DOHH2 (cell line): ENCODE measurements around the gene ITPR2.

ENCODE experiments used
- H3F3A ChIP-seq: fragments of 200-600 bp; sonication (generic), shearing (Covaris generic); 2 replicates; pipeline ENCODE4 v1.6.0; 2016; ENCODE audit warnings: antibody characterized with exemption, mild to moderate bottlenecking; ENCODE audit not compliant: control insufficient read depth, insufficient read depth
- H3K27ac ChIP-seq: fragments of 200-600 bp; sonication (generic); 2 replicates; pipeline ENCODE4 v1.5.1; 2014; ENCODE audit warnings: low read depth, mild to moderate bottlenecking, low read length, moderate library complexity
- H3K27me3 ChIP-seq: fragments of 200-600 bp; sonication (generic); 2 replicates; pipeline ENCODE4 v1.6.1; 2014; ENCODE audit warnings: mild to moderate bottlenecking, low read length, mixed read lengths; ENCODE audit not compliant: control insufficient read depth
- H3K36me3 ChIP-seq: fragments of 200-600 bp; sonication (generic); 2 replicates; pipeline ENCODE4 v1.6.1; 2014; ENCODE audit warnings: mild to moderate bottlenecking, low read length, moderate library complexity, mixed read lengths; ENCODE audit not compliant: control insufficient read depth
- H3K4me1 ChIP-seq: fragments of 200-600 bp; sonication (generic); 2 replicates; pipeline ENCODE4 v1.6.1; 2014; ENCODE audit warnings: mild to moderate bottlenecking, low read length, mixed read lengths; ENCODE audit not compliant: control insufficient read depth
- H3K4me2 ChIP-seq: fragments of 200-600 bp; sonication (generic); 2 replicates; pipeline ENCODE4 v1.6.0; 2014; ENCODE audit warnings: mild to moderate bottlenecking, low read length, moderate library complexity
- H3K4me3 ChIP-seq: fragments of 200-600 bp; sonication (generic); 2 replicates; pipeline ENCODE4 v1.5.1; 2014; ENCODE audit warnings: mild to moderate bottlenecking, low read length, mixed read lengths
- H3K79me2 ChIP-seq: fragments of 200-600 bp; sonication (generic); 2 replicates; pipeline ENCODE4 v1.6.1; 2014; ENCODE audit warnings: mild to moderate bottlenecking, low read length, mixed read lengths; ENCODE audit not compliant: control insufficient read depth
- H3K9me2 ChIP-seq: fragments of 200-600 bp; sonication (generic); replicated peaks from 2 replicates; pipeline ENCODE4 v1.6.1; 2014; ENCODE audit warnings: mild to moderate bottlenecking, low read length, mixed read lengths; ENCODE audit not compliant: control insufficient read depth
- H3K9me3 ChIP-seq: fragments of 200-600 bp; sonication (generic); 2 replicates; pipeline ENCODE4 v1.6.1; 2014; ENCODE audit warnings: antibody characterized with exemption, low read length, mixed read lengths; ENCODE audit not compliant: control insufficient read depth, insufficient read depth
- H4K20me1 ChIP-seq: fragments of 200-600 bp; sonication (generic); 2 replicates; pipeline ENCODE4 v1.6.0; 2014; ENCODE audit warnings: low read depth, mild to moderate bottlenecking, antibody characterized with exemption, low read length, moderate library complexity; ENCODE audit not compliant: control insufficient read depth, insufficient read depth
- CTCF ChIP-seq: fragments of 200-600 bp; sonication (generic); IDR thresholded peaks from one replicate; pipeline ENCODE4 v1.5.1; 2014; ENCODE audit warnings: antibody characterized with exemption, mild to moderate bottlenecking, low read depth, low read length; ENCODE audit not compliant: poor library complexity, severe bottlenecking
- EZH2phosphoT487 ChIP-seq: fragments of 200-600 bp; sonication (generic); IDR thresholded peaks from 2 replicates; pipeline ENCODE4 v1.6.1; 2017; ENCODE audit warnings: borderline replicate concordance, mild to moderate bottlenecking, antibody characterized with exemption, low read length, moderate library complexity, mixed read lengths

The ITPR2 gene

GRCh38 chr12:26684101-26684500 is 148.9 kb downstream of the ITPR2 start:
- H3K9me3 ChIP-seq: no peaks in the 10 kb centered on the region
- H3K4me1 ChIP-seq: no peaks in the 10 kb centered on the region
- H3K79me2 ChIP-seq: no peaks in the 10 kb centered on the region
- H3K36me3 ChIP-seq: peaks cover 37% of the 10 kb centered on the region
- no peak overlapping the region for H3K4me2 ChIP-seq
- no peaks in the 10 kb centered on the region for H4K20me1 ChIP-seq
- TF ChIP-seq EZH2phosphoT487: no peak
- TF ChIP-seq CTCF: no peak
- no peaks in the 10 kb centered on the region for H3K27me3 ChIP-seq
- H3K9me2 ChIP-seq: no peaks in the 10 kb centered on the region
- H3K4me3 ChIP-seq: no peak overlapping the region
- H3F3A ChIP-seq: no peaks in the 10 kb centered on the region
- H3K27ac ChIP-seq: no peak overlapping the region

GRCh38 chr12:26683443-26683842 is 149.6 kb downstream of the ITPR2 start:
- Histone ChIP-seq H4K20me1 (no peaks in the 10 kb centered on the region), H3K4me3 (no peak overlapping the region), H3K4me1 (no peaks in the 10 kb centered on the region), H3K27ac (no peak overlapping the region), H3F3A (no peaks in the 10 kb centered on the region), H3K4me2 (no peak overlapping the region), H3K9me2 (no peaks in the 10 kb centered on the region), H3K79me2 (no peaks in the 10 kb centered on the region), H3K36me3 (peaks cover 37% of the 10 kb centered on the region), H3K9me3 (no peaks in the 10 kb centered on the region), H3K27me3 (no peaks in the 10 kb centered on the region)
- TF ChIP-seq CTCF (no peak), EZH2phosphoT487 (no peak)

- H3K27ac ChIP-seq: no peak overlapping the region
- no peaks in the 10 kb centered on the region for H4K20me1 ChIP-seq
- no peaks in the 10 kb centered on the region for H3K4me1 ChIP-seq
- no peaks in the 10 kb centered on the region for H3K9me3 ChIP-seq
- no peak for TF ChIP-seq EZH2phosphoT487
- no peak for TF ChIP-seq CTCF
- H3K4me3 ChIP-seq: no peak overlapping the region
- H3F3A ChIP-seq: no peaks in the 10 kb centered on the region
- no peak overlapping the region for H3K4me2 ChIP-seq
- no peaks in the 10 kb centered on the region for H3K9me2 ChIP-seq
- H3K79me2 ChIP-seq: no peaks in the 10 kb centered on the region
- peaks cover 38% of the 10 kb centered on the region for H3K36me3 ChIP-seq
- H3K27me3 ChIP-seq: no peaks in the 10 kb centered on the region
Measured at GRCh38 chr12:26680727-26681455, 152.1 kb downstream of the ITPR2 start.
